Uterus (tissue), 2 donors: ENCODE data around the gene KIRREL3.

Experiments
- CTCF ChIP-seq, 4 experiments: fragments of 200-600 bp in 2 of 4; fragments of 450-650 bp in 2 of 4; sonication (generic) in 2 of 4; IDR thresholded peaks; one replicate each; pipeline ENCODE4 v1.5.1; 2016 to 2019; ENCODE audit warnings: antibody characterized with exemption in 4 of 4, mild to moderate bottlenecking in 2 of 4, moderate library complexity in 1 of 4
- POLR2A ChIP-seq, 2 donors: fragments of 450-650 bp; IDR thresholded peaks; one replicate each; pipeline ENCODE4 v1.6.1; 2016; ENCODE audit warnings: antibody characterized with exemption in 2 of 2, mild to moderate bottlenecking in 1 of 2, moderate library complexity in 1 of 2

GRCh38 chr11:126581871-126582648 is 418.5 kb downstream of the KIRREL3 start:
- TF ChIP-seq POLR2A (IDR thresholded peaks at IDR 0.05) (no peak), CTCF (IDR thresholded peaks at IDR 0.05) (no peak)
